GM18861 (cell line): ENCODE results near the gene CFL1.
A peak's percentile ranks its signal among the peaks of the same experiment; 100 is the strongest.

Experiments
- ATAC-seq: cut with Tn5 transposase; IDR thresholded peaks from one replicate; pipeline ENCODE4 v1.9.1; 2021; ENCODE audit not compliant: unreplicated experiment

The CFL1 gene

DNA sequence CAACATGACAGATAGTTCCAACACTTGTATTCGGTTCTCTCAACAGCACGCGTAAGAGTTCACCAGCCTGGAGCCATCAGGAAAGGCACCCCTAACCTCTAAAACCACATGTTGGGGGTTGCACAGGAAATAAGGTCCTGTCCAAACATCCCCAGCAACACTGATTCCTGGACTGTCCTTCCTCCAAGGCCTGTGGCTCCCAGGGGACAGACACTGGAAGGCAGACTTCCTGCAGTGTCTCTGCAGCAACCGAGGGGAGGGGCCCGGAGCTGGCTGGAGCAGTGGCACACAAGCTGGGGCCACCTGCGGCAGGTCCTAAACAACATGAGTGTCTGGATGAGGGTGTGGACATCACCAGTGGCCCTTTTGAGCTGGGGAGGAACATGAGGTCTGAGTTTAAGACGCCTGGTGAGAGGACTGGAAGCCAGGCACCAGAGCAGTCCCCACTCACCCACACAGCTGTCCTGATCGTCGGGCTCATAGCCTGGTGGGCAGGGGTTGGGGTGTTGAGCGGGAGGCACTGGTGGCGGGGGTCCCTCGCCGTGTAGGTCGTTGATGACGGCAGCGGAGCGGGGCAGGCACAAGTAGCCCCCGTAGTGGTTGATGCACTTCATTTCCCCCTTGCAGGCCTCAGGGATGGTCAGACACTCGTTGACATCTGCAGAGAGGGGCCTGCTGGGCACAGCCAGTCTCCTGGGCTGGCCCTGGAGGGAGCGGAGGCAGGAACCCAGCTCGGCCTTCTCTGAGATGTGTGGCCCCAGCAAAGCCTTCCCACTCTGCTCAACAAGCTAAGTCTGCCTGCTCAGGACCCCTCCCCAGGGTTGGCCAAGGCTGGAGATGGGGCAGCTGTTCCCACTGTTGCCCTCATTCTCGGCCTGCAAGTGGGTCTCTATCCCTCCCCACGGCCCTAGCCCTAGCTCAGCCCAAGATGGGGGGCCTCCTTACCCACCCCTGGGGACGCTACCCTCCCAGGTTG, 13.0 kb upstream of the CFL1 start:
- ATAC-seq: no peak

DNA sequence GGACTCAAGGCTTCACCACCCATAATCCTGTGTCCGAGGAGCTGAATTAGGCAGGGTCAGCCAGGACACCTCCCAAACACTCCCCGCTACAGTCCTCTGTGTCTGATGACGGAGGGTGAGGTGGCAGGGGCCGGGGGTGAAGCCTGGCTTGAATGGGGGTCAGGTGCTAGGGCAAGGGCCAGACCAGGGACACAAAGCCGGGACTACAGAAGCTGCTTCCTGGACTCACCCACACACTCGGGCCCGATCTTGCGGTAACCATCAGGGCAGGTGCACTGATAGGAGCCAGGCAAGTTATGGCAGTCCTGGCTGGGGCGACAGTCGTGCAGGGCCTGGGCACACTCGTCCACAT, 12.3 kb upstream of the CFL1 start:
- ATAC-seq: no peak

DNA sequence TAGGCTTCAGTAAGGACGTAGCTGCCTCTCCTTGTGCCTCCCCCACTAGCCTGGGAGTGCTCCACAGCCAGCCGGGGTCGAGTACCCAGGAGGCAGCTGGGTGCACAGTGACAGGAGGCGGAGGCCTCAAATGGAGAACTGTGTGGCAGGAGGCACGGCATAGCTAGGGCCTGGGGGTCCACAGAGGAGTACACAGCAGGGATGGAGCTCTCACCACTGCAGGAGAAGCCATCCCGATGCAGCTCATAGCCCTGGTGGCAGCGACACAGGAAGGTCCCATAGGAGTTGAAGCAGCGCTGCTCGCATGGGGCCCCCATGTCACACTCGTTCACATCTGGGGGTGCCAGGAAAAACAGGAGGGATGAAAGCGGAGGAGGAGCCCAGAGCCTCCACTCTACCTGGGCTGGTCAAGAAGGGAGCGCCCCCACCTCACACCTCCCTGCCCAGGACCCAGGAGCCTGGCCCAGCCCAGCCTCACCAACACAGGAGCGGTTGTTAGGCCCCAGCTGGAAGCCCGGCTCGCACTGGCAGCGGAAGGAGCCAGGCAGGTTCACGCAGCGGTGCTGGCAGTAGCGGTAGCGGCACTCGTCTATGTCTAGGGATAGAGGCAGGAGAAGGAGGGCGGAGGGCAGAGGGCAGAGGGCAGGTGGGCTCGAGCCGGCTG, 11.8 kb upstream of the CFL1 start:
- ATAC-seq: no peak

DNA sequence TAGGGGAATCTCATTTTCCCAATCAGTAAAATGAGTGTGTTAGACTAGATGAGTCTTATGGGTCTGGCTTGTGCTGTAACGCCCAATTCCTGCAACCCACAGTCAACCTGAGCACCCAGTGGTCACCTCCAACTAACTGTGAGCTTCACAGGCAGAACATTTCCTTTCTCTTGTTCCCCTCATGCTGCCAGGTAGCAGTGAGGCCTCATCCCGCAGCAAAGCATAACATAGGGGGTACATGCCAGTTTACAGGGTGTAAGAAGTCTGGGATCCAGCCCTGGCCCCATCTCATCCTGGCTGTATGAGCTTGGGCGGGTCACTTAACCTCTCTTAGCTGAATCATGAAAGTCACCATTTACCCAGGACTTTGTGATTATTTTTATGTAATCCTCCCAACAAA, 10.9 kb upstream of the CFL1 start:
- no peak for ATAC-seq

DNA sequence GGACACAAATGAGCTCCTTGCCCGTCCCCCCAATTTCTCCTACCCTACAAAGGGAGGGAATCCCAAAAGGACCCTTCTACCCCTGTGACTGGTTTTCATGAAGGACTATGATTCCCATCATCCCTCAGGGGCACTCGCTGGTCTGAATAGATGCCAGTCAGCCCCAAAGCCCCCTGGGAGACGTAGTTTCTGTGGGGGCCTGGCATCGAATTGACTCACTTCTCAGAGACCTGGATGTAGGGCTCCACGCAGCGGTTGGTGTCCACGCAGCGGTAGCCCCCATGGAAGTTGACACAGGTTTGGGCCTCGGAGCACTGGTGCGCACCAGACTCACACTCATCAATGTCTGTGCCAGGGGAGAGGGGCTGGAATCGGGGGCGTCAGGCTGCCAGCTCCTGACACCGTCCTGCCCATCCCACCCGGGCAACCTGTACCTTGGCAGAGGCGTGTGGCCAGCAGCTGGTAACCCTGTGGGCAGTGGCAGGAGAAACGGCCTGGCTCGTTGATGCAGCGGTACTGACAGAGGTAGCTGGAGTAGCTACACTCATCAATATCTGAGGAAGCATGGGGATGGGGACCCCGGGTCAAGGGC, 10.2 kb upstream of the CFL1 start:
- ATAC-seq: no peak

DNA sequence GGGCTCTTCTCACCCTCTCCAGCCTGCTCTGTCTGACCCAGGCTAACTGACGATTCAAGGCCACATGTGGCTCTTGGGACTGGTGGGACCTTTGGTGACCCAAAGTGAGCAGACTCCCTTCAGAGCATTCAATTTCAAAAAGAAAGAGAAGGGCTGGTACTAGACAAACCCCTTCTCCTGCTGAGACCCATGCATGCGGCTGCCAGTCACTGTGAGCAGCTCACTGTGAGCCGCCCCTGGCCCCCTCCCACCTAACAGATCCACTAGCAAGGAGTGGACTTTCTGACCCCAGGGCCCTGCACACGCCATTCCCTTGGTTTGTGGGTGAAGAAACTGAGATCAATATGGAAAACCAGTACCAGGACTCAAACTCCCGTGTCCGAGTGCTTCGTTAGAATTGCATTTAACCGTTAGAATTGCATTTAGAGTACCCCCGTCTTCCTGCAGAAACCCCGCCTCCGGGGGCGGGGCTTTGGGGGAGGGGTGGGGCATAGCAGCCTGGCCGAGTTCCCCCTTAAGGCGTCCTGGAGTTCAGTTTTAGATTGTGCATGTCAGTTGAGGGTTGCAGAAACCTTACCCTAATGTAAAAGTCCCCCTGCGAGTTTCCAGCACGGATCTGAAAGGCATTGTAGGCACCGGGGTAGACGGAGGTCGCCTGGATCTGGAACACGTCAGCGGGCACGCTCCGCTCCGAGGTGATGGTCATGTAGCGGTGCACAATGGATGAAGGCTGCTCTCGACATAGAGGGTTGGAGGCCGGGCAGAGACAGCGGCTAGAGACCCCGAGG, 9.5 kb upstream of the CFL1 start:
- ATAC-seq: no peak

DNA sequence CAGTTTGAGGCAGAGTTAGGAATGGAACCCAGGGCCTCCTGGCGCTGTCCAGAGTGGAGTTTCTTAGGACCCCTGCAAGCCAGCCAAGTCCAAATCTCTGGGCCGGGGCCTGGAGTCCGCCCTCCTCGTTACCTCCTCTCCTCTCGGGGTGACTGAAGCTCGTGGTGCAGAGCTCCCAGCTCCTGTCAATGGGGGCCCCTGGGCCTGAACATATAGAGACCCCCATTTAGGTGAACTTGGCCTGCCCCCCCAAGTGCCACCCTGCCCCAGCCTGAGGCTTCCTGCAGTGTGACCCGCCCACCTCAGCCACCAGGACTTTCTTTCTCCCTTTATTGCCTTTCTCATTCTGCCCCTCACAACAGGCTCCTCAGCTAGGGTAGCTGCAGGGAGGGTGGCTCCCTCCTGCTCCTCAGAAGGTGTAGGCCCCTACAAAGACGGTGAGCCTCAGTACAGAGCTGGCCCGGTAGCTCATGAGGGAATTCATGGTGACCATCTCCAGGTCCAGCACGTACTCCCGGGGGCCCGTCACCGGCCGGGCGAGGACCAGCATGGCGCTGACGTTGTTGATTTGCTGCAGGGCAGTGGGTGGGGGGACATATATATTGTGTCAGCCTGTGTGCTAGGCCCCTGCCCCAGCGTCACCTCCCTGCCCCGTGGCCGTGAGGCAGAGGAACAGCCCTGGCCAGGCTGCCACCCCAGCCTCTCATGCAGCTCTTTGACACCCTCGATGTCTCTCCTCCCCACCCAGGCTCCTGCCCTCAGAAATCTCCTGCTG, 8.7 kb upstream of the CFL1 start:
- ATAC-seq: no peak

DNA sequence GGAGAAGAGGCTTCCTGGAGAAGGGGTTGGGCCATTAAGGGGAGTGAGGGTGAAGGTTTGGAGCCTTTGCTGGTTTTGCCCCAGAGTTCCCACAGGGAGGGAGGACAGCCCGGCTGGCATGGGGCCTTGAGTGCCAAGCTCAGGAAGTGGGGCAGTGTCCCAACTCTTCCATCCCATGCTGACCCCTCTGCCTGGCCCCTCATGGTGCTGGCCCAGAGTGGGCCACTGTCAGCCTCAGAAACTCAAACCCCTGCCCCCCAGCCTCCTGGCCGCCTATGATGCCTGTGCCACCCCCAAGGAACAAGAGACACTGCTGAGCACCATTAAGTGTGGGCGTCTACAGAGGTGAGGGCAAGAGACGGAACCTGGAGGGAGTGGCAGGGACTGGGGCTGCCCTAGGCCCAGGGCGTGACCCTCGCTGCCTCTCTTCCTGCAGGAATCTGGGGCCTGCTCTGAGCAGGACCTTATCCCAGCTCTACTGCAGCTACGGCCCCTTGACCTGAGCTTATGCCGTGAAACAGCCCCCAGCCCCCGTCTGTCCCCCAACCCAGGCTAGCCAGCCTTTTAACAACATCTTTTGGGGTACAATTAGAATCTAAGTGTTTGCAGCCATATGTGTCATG, 7.7 kb upstream of the CFL1 start:
- no peak for ATAC-seq

DNA sequence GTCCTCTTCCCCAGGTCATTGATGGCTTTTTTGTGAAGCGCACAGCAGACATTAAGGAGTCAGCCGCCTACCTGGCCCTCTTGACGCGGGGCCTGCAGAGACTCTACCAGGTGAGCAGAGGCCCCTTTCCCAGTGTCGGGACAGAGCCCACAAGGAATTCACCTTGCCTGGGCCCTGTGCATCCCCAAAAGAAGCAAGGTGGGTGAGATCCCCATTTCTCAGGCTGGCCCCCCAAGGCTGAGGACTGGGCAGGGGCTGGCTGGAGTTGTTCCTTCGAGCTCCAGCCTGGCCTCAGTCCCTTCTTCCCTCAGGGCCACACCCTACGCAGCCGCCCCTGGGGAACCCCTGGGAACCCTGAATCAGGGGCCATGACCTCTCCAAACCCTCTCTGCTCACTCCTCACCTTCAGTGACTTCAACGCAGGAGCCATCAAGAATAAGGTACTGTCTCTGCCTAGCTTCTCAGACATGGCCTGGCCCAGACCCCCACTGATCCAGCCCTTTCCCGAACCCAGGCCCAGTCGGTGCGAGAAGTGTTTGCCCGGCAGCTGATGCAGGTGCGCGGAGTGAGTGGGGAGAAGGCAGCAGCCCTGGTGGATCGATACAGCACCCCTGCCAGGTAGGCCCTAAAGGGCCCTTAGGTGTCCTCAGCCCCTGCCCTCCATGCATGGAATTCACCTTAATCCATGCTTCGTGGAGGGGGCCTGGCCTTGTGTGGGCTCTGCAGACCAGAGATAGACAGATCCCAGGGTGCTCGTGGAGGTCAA, 6.9 kb upstream of the CFL1 start:
- ATAC-seq: no peak

DNA sequence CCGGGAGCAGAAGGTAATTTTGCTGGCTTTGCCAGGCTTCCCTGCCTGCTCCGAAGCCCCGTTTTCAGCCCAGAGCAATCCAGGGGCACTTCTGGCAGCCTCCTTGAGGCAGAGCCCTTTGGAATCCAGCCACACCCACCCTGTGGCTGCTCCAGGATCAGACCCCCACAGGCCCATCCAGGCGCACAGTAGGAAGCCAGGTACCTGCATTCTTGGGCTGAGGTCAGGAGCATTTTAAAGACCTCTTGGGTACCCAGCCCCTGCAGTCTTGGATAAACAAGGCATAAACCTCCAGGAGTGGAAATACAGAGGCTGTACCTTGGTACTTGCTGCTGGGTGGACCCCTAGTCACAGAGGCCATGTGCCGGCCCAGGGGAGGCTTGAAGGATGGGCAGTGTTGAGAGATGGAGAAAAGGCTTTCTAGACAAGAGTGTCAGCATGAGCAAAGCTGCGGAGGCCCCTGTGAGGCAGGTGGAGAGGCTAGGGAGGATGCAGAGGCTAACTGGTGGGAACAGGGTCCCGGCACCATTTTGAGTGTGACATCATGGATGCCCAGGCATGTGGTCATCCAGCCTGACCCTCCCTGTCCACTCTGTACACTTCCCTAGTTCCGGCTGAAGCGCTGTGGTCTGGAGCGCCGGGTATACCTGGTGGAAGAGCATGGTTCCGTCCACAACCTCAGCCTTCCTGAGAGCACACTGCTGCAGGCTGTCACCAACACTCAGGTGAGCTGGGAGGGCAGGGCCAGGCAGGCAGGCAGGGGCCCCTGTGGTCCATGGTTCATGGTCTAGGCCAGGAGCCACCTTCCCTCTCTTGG, 6.1 kb upstream of the CFL1 start:
- ATAC-seq: no peak

DNA sequence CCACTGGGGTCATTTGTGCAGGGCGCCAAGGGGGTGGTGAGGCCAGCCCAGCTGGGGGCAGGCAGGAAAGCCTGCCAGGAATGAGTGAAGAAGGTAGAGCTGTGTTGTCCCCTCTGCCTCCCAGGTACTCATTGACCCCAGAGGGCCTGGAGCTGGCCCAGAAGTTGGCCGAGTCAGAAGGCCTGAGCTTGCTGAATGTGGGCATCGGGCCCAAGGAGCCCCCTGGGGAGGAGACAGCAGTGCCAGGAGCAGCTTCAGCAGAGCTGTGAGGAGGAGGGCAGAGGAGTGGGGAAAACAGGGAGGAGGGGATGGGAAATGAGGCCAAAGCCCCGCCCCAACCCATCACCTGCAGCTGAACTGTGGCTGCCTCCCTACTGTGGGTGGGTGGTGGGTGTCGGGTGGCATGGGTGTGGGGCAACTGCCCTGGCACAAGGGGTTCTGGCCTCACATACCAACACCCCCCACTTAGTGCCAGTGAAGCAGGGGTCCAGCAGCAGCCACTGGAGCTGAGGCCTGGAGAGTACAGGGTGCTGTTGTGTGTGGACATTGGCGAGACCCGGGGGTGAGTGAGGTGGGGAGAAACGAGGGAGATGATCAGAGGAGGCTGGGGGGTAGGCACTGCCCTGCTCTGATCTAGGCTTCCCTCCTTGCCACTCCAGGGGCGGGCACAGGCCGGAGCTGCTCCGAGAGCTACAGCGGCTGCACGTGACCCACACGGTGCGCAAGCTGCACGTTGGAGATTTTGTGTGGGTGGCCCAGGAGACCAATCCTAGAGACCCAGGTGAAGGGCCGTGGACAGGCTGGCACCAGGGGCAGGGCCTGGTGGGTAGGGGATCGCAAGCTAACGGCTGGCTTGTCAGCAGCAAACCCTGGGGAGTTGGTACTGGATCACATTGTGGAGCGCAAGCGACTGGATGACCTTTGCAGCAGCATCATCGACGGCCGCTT, 5.2 kb upstream of the CFL1 start:
- no peak for ATAC-seq

DNA sequence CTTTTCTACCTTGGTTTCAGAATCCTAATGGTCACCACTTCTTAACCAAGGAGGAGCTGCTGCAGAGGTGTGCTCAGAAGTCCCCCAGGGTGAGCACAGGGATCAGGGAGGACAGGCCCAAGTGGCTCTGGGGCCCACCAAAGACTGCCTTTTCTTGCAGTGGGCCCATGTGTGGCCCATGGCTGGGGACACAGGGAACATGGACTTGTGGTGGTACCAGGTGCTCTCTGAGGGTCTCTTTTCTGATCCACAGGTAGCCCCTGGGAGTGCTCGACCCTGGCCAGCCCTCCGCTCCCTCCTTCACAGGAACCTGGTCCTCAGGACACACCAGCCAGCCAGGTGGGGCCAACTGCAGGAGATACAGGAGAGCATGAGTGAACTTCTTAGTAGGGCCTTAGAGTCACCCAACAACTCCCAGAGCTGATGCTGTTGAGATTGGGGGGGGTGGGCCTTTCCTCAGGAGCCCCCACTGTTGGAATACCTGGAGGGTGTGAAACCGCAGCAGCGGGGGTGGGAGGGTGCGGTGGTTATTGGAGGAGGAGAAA, 4.3 kb upstream of the CFL1 start:
- ATAC-seq: no peak

DNA sequence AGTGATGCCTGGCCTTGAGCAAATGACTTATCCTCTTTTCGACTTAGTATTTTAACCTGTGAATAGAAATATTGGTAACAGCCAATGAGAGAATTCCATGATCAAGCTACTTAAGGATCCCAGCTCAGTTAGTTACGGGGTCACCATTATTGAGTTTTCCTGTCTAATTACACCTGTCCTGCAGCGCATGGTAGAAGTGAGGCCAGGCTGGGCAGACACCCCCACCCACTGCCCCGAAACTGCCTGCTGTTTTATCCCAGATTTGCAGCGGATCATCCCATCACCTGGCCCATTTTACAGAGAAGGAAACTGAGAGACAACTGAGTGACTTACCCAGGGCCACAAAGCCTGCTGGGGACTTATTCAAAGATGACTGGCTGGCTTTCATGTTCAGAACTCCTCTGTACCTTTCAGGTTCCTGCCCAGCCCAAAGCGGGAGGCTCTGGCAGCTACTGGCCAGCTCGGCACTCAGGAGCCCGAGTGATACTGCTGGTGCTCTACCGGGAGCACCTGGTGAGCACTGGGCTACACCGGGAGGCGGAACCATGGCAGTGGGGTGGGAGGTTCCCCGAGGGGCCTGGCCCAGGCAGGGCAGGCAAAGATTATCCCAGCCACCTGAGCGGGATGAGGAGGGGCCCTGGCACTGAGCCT, 3.7 kb upstream of the CFL1 start:
- no peak for ATAC-seq

DNA sequence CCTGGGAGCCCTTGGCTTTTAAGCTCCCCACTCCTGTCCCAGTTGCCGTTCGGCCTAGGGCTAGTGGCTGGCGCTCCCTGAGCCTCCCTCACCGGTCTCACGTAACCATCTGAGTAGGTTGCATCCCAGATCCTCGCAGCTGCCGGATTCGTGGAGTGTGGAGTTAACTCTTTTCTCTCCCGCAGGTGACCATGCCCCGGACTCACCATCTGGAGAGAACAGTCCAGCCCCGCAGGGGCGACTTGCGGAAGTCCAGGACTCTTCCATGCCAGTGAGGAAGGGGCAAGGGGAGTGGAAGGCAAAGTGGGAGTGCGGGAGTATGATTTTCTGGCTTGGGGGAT, 3.2 kb upstream of the CFL1 start:
- ATAC-seq: no peak

DNA sequence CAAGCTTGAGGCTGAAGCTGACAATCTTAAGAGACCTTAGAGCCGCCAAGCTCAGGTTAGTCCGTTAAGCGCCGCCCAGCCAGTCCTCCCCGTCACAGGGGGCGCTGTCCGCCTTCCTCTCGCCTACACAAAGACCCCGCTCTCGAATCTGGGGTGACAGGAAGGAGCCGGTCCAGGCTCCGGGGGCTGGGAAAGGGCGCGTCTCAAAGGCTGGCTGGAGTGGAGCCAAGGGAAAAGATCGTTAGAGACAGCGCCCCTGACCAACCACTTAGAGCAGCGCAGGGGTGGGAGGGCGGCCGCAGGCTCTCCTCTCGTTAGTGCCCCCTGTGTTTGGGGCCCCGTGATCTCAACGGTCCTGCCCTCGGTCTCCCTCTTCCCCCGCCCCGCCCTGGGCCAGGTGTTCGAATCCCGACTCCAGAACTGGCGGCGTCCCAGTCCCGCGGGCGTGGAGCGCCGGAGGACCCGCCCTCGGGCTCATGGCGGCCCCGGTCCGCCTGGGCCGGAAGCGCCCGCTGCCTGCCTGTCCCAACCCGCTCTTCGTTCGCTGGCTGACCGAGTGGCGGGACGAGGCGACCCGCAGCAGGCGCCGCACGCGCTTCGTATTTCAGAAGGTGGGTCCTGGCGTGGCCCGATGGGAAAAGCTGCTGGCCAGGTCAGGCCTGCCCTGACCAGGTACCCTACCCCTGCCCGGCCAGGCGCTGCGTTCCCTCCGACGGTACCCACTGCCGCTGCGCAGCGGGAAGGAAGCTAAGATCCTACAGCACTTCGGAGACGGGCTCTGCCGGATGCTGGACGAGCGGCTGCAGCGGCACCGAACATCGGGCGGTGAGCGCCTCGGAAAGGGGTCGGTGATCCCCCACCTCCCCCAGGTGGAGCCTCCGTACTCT, 2.5 kb upstream of the CFL1 start, which contains the start of gene MUS81:
MUS81 (plus strand) TSS at position 156 of the 887 bp plus-strand sequence; CDS start at position 477, 321 bp downstream.
- peak; percentile 18 for ATAC-seq
